ENCODE measurements around the gene LANCL2.
"Not testable (repeated sequence)": the region's sequence is repeated elsewhere in the genome, so short reads cannot be mapped to it uniquely, and the experiment has no call there.

Gene LANCL2

DNA sequence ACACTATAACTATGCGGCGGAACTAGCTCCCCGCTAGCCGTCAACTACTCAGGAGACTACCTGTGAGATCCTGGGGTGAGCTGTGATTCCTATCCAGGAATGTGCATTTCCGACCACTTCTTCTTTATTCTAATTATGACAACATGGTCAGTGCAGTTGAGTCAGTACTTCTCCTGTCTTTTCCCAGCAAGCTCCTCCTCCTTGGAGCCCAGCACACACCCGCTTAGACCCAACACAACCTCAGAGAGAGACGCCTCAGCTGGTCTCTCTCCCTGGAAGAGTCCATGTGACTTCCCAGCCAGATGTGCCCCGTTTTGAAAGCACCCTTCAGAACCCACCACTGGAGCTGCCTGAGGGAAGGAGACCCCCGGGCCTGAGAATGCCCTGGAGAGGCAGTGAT, 106.5 kb downstream of the LANCL2 start:
- not testable (repeated sequence) for DNase-seq (ENCODE audit: low read depth in 2 of 2)

DNA sequence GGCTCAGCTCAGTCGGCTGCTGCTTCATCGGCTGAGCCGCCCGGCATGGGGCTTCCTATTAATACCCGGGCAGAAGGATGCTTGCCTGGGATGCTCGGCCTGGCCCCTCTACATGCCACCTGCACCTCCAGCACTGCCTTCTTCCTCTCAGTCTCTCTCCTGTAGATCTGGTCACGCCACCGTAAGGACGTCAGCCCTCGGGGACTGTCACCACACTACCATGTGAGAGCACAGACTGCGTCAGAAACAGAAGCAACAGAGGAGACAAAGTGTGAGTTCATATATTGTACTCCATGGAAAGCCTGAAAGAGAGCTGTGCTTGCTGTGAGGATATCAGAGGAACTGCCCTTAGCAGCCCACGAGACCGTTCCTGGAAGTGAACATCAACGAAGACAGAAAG, 107.3 kb downstream of the LANCL2 start:
- not testable (repeated sequence) for DNase-seq (ENCODE audit: low read depth in 2 of 2)

DNA sequence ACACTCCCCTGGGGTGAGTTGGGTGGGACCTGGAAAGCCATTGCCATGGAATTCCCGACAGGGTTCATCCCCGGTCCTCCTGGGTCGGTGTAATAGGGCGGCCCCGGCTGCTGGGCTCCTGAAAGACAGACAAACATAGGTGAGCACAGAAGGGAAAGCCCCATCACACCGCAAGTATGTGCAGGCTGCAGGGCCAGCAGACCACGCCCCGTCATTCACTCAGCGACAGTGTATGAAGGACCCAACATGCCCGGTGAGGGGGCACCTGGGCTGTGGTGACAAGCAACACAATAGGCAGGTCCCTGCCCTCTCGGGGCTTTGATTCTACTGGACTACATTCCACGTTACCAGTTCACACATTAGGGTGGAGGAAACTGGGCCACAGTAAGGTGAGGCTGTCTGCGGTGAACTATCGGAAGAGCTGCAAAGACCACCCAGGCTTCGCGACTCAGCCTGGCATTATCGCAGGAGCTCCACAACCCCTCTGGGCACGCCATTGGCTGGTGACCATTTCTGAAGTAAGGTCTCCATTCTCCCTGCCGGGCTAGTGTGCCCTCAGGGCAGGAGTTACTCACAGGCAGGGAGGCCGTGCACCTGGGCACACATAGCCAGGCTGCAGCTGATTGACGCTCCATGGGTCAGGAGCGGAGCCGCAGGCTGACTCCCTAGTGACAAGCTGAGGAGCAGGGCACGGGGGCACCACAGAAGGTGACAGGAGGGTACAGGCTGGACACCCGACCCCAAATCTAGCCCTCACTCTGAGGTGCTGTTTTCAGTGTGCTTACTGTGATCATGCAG, 108.0 kb downstream of the LANCL2 start:
- no peak for DNase-seq (ENCODE audit: low read depth in 2 of 2)

DNA sequence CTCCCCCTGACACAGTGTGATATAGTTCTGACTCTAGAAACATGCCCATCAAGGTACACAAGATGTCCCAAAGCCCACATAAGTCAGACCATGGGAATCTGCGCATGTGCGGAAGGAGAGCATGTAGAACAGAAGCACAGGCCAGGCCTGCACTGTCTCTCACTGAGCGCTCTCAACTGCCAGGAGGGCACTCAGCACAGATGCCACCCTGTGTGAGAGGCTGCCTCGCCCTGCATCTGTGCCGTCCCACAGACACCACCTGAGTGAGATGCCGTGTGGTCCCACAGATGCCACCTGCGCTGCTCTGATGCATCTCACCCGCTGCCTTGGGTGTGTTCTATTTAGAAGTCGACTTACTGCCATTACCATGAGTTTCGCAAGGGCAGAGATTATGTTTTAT, 108.8 kb downstream of the LANCL2 start:
- no peak for DNase-seq (ENCODE audit: low read depth in 2 of 2)

DNA sequence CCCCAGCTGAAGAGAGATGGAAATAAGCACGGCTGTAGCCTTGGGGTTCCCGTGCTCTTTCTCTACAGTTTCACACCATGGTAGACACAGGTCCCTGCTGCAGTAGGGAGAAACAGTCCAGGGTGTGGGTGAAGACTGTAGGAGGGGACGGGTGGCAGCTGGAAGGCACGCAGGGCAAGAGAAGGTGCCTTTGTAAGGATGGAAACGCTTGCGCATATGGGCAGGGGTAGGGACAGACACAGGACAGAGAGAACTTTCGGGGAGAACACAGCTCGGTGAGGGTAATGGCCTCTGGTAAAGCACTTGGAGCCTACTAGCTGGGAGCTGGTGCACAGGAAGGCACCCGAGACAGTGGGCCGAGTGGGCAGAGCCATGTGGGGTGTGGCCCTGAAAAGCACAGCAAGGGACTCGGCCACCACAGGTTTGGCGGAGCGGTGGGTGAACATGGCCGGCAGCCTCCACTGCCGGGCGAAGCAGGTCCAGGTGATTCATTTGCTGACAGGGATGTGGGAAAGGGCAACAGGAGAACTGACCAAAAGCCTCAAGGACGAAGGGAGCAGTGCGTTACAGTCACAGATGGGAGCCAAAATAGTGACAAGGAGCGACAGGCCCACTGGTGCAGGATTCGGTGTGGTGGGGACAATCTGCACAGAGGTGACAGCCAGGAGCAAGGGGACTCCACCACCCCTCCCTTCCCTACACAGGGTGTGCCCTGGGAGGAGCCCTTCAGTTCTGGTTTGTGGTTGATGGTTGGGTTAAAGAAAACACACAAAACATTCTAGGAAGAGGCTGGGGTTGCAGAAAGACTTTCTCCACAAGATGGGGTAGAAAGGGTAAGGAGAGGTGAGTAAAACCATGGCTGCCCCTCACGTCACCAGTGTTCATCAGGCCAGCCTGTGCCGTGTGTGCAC, 110.1 kb downstream of the LANCL2 start:
- DNase-seq (ENCODE audit: low read depth in 2 of 2), result no peak

DNA sequence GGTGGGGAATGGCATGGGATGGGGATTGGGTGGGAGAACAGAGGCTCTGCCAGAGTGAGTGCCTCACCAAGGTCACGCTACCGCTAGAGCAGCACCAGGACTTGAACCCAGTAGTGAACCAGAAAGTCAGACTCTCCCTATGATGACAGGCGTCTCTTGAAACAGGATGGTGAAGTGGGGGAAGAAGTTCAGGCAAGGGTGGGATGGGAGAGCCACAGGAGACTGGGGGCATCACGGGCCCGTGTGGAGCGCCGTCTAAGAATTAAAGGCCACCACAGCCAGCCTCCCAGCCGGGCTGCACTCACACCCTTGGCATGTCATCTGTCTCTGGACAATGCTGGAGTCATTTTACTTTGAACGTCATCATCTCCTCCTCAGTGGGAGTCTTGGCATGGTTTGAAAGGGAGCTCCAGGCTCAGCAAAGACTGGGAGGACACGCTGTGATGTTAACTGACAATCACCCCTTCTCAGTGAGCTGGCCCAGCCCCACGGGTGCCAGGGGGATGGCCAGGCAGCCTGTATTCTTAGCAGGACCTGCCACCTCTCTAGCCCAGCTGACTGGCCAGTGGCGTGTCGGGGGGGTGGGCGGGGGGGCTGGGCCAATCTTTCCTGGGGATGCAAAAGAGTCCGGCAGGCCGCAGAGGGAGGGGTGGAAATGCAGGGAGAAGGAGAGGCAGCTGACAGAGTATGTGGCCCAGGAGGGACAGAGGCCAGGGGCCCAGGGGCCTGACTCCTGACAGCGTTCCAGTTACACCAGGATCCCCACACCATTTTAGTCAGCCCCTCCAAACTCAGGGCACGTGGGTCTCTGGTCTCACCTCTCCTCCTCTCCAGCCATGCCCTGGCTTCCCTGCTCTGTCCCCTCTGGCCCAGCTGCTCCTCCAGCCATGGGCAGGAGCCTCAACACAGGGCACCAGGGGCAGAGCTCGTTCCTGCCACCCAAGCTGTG, 111.0 kb downstream of the LANCL2 start:
- no peak for DNase-seq (ENCODE audit: low read depth in 2 of 2)

DNA sequence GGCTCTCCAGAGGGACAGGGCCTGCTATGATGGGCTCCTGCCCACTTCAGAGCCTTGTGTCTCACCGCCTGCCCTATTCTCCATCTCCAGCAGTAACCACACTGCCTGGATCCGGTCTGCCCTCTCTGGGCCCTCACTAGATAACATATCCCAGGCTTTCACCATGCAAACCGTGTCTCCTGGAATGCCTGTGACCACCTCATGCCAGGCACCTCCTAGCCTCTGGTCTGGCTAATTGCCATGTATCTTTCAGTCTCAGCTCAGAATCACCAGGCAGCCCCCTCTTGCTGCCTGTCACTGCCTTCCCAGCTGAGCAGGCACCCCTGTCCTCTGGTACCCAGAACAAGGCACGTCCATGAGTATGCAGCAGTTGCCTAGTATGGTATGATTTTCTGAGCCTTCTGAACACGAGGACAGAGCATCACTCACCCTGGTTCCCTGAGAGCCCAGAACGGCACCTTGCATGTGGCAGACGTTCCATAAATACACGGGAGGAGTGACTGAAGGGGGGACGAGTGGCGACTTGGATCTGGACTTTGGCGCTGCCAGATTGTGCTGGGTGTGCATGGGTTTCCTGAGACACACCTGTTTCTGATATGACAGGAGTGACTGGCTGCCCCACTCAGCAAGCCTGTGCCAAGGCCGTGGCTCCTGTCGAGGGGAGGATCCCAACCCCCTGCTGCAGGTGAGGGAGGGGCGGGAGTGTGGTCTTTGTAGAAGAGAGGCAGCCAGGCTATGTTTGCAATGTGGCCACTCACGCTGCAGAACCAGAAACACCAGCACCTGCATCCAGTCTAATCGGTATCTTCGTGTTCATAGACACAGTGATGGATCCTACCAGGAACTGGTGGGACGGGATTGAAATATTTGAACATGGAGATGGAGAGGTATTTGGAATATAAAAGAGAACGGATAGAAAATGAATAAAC, 112.0 kb downstream of the LANCL2 start:
- DNase-seq (ENCODE audit: low read depth in 2 of 2), result no peak

DNA sequence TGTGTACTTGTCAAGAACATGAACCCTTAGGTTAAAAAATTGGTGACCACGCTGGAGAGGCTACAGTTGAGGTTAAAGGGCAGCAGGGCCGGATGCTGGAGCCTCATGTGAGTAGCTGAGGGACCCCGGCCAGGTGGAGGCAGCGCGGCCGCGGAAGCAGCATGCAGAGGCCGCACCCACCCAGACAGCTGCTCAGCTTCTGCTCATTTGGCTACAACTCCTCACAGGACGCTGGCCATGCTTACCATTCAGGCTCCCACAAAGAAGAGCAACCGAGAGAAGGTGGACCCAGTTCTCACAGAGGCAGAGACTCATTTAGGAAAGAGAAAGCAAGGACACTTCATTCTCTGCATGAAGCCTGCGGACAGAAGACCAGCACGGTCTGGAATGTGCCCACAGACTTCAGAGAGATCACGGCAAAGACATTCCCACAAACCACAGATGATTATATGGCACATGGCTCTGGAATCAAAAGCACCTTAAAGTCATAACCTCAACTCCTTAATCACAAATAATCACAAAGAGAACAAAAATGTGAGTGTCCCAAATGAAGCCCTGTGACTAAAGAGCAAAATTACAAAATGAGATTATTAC, 112.7 kb downstream of the LANCL2 start:
- DNase-seq (ENCODE audit: low read depth in 2 of 2), result no peak

DNA sequence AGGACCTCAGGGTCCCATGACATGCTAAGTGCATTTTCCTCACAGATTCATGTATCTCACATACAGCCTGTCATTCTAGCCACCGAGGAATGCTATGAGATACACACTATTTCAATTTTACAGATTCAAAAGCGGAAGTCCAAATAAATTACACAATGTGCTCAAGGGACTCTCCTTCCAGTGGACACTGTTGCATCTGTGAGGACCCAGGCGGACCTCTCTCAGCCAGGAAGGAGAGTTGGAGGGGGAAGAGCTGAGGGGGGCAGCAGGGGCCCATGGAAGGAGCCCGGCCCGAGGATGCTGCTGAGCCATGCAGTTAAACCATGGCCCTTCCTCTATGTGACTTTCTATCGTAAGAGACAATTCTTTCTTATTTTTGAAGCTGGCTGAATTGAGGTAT, 113.6 kb downstream of the LANCL2 start:
- DNase-seq (ENCODE audit: low read depth in 2 of 2), result no peak

DNA sequence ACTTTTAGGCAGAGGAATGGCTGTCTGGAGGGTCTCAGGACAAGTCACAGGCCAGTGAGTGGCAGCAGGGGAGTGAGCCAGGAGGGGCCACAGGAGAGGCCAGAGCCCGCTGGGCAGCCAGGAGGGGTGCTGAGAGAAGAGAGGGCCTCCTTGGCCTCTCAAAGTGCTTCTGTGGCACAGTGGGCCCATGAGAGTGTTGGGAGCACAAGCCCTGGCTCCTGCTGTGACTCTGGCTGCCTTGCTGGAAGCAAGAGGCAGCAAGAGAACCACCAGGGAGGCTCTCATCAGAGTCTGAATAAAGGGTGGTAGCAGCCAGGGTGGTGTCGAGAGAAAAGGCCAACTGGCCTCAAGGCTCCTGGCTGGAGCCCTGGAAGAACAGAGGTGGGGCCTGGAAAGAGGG, 116.0 kb downstream of the LANCL2 start:
- DNase-seq (ENCODE audit: low read depth in 2 of 2), result no peak

DNA sequence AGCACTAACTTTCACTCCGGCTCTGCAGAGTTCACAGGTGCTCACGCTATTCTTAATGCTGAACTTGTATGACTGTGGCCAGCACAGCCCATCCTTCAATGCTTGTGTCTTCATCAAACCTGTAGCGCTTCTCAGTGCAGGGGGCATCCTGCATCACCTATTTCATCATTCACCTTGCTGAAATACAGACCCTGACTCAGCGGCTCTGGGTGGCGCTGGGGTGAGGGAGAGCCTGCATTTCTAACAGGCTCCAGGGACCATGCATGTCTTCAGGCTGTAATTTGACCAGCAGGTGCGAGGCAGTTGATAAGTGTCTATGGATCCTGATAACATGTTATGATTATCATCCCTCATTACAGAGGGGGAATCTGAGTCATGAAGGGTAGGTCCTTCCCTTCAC, 117.9 kb downstream of the LANCL2 start:
- no peak for DNase-seq (ENCODE audit: low read depth in 2 of 2)

Measured in stimulated activated CD8-positive, alpha-beta memory T cell treated with anti-CD3 and anti-CD28 coated beads, Interleukin-2, amount 100 ng/mL, for 1 hour (primary cell).